Measurements from ENCODE around the gene GNL1.

GRCh38 chr6:30493643-30494250 is 62.5 kb downstream of the GNL1 start:
- TF ChIP-seq MAX (IDR thresholded peaks at IDR 0.05) (no peak; the same call in 1 of the 2 replicates), CTCF (IDR thresholded peaks at IDR 0.05; ENCODE audit: control extremely low read depth in 1 of 3, insufficient read depth in 1 of 3, low read depth in 1 of 3, low read length in 3 of 3) (peak; percentile 79 to 90 (median 85)), JUND (IDR thresholded peaks at IDR 0.05; ENCODE audit: low read length) (no peak), POU5F1 (IDR thresholded peaks at IDR 0.05; ENCODE audit: low read depth, low read length) (no peak), CEBPB (IDR thresholded peaks at IDR 0.05; ENCODE audit: low read depth, low read length) (no peak), EGR1 (IDR thresholded peaks at IDR 0.05; ENCODE audit: borderline replicate concordance, low read depth, low read length) (no peak), ATF2 (IDR thresholded peaks at IDR 0.05; ENCODE audit: low read length) (no peak), CHD1 (IDR thresholded peaks at IDR 0.05; ENCODE audit: low read depth, low read length) (no peak), EZH2 (IDR thresholded peaks at IDR 0.05; ENCODE audit: low read depth, low read length, severe bottlenecking) (no peak), POLR2A (IDR thresholded peaks at IDR 0.05; ENCODE audit: control extremely low read depth in 1 of 2, low read depth in 2 of 2, low read length in 2 of 2) (peak in 1 of 2 experiments; percentile 23; a peak in 1 of 3 replicates)

Data from H1 (cell line).